Tibial artery (tissue), 4 donors: ENCODE data around the gene C20orf202.

Experiments
- DNase-seq, 2 donors: peaks; one replicate each; pipeline ENCODE4 v3.0.0-alpha.2; 2019
- H3K27ac ChIP-seq, 2 donors: fragments of 200-600 bp; sonication (generic) in 1 of 2; 1 replicate in 1 of 2; 2 replicates in 1 of 2; pipeline ENCODE4 v1.5.1; 2018 to 2019; ENCODE audit warnings: mild to moderate bottlenecking in 1 of 2
- H3K27me3 ChIP-seq, 2 donors: fragments of 200-600 bp; sonication (generic) in 1 of 2; one replicate each; pipeline versions ENCODE4 v1.5.1 to v1.6.0; 2016 to 2019
- H3K36me3 ChIP-seq, 3 donors: fragments of 200-600 bp; sonication (generic) in 2 of 3; one replicate each; pipeline ENCODE4 v1.5.1; 2016 to 2019; ENCODE audit warnings: mild to moderate bottlenecking in 2 of 3
- H3K4me1 ChIP-seq, 4 donors: fragments of 200-600 bp; sonication (generic) in 2 of 4; 1 replicate in 3 of 4; 2 replicates in 1 of 4; pipeline ENCODE4 v1.5.1; 2016 to 2019
- H3K4me3 ChIP-seq, 2 donors: fragments of 200-600 bp; sonication (generic) in 1 of 2; 1 replicate in 1 of 2; 2 replicates in 1 of 2; pipeline ENCODE4 v1.5.1; 2018 to 2019; ENCODE audit warnings: mild to moderate bottlenecking in 2 of 2
- H3K9me3 ChIP-seq, 3 donors: fragments of 200-600 bp; sonication (generic) in 1 of 3; one replicate each; pipeline ENCODE4 v1.5.1; 2016 to 2019
- CTCF ChIP-seq, 2 experiments: fragments of 200-600 bp in 1 of 2; fragments of 450-650 bp in 1 of 2; IDR thresholded peaks; one replicate each; pipeline ENCODE4 v1.5.1; 2017 to 2019; ENCODE audit warnings: antibody characterized with exemption in 2 of 2, mild to moderate bottlenecking in 1 of 2, moderate library complexity in 1 of 2
- intact Hi-C: fragments of 100-400 bp; cut with DNase I; formaldehyde crosslinking; loops from one replicate; pipeline ENCODE4 v1.15.0; 2023; ENCODE audit warnings: low total_unique reads

Gene C20orf202

GRCh38 chr20:1184260-1184637 is 19.0 kb upstream of the C20orf202 start:
- H3K36me3 ChIP-seq, result no peaks in the 10 kb centered on the region
- H3K4me1 ChIP-seq, result peaks cover 0 to 16% (median 13%) of the 10 kb centered on the region in 4 donors
- peaks cover 0 to 24% of the 10 kb centered on the region in 2 donors for H3K27me3 ChIP-seq
- H3K27ac ChIP-seq, result no peak overlapping the region
- H3K4me3 ChIP-seq, result no peak overlapping the region
- no peak for DNase-seq
- H3K9me3 ChIP-seq, result no peaks in the 10 kb centered on the region
- intact Hi-C loops, result no loop called here
- TF ChIP-seq CTCF (IDR thresholded peaks at IDR 0.05), result no peak

GRCh38 chr20:1184638-1185315 is 18.5 kb upstream of the C20orf202 start, which contains the start of gene TMEM74B:
TSS of gene TMEM74B (minus strand) at chr20:1184981. CDS start at chr20:1183801, 1,180 bp downstream.
- no peak within 1 kb of the TSS for H3K27ac ChIP-seq
- intact Hi-C loops, result no loop called here
- TF ChIP-seq CTCF (IDR thresholded peaks at IDR 0.05), result no peak

GRCh38 chr20:1185316-1185741 is 17.9 kb upstream of the C20orf202 start:
- no peaks in the 10 kb centered on the region for H3K9me3 ChIP-seq
- no peak for TF ChIP-seq CTCF (IDR thresholded peaks at IDR 0.05)
- peaks cover 0 to 16% (median 13%) of the 10 kb centered on the region in 4 donors for H3K4me1 ChIP-seq
- no peak overlapping the region for H3K27ac ChIP-seq
- peaks cover 0 to 24% of the 10 kb centered on the region in 2 donors for H3K27me3 ChIP-seq
- DNase-seq, result no peak
- no peaks in the 10 kb centered on the region for H3K36me3 ChIP-seq
- peak overlapping the region; percentile 30 to 48 for H3K4me3 ChIP-seq
- intact Hi-C loops, result no loop called here

More at GRCh38 chr20:1184638-1185315, 18.5 kb upstream of the C20orf202 start, which contains the start of gene TMEM74B:
- Histone ChIP-seq H3K9me3 (no peaks in the 10 kb centered on the region), H3K27me3 (peaks cover 0 to 24% of the 10 kb centered on the region in 2 donors), H3K36me3 (no peaks in the 10 kb centered on the region), H3K4me1 (peaks cover 0 to 16% (median 13%) of the 10 kb centered on the region in 4 donors), H3K4me3 (peak within 1 kb of the TSS; percentile 30 to 48)
- DNase-seq, result no peak

- peak overlapping the region; percentile 30 to 48 for H3K4me3 ChIP-seq
Measured at GRCh38 chr20:1185790-1186334, 17.4 kb upstream of the C20orf202 start.

GRCh38 chr20:1186367-1186991 is 16.8 kb upstream of the C20orf202 start:
- no peak for DNase-seq
- Histone ChIP-seq H3K27me3 (peaks cover 0 to 24% of the 10 kb centered on the region in 2 donors), H3K9me3 (no peaks in the 10 kb centered on the region), H3K27ac (no peak overlapping the region), H3K4me1 (peaks cover 0 to 16% (median 13%) of the 10 kb centered on the region in 4 donors), H3K36me3 (no peaks in the 10 kb centered on the region), H3K4me3 (no peak overlapping the region)
- intact Hi-C loops, result no loop called here
- TF ChIP-seq CTCF (IDR thresholded peaks at IDR 0.05), result no peak

More at GRCh38 chr20:1185790-1186334, 17.4 kb upstream of the C20orf202 start:
- H3K27ac ChIP-seq, result no peak overlapping the region
- no peaks in the 10 kb centered on the region for H3K36me3 ChIP-seq
- intact Hi-C loops, result no loop called here
- H3K4me1 ChIP-seq, result peaks cover 0 to 16% (median 13%) of the 10 kb centered on the region in 4 donors
- TF ChIP-seq CTCF (IDR thresholded peaks at IDR 0.05), result peak in 1 of 2 experiments; percentile 18
- no peak for DNase-seq
- no peaks in the 10 kb centered on the region for H3K9me3 ChIP-seq
- H3K27me3 ChIP-seq, result peaks cover 0 to 24% of the 10 kb centered on the region in 2 donors
